HG03064 (cell line): ENCODE measurements around the gene NLGN1.
"Not testable (repeated sequence)": the region's sequence is repeated elsewhere in the genome, so short reads cannot be mapped to it uniquely, and the experiment has no call there.

ENCODE experiments used
- ATAC-seq: cut with Tn5 transposase; IDR thresholded peaks from one replicate; pipeline ENCODE4 v1.9.1; 2021; ENCODE audit warnings: low read depth; ENCODE audit not compliant: unreplicated experiment

Gene NLGN1

GRCh38 chr3:173548261-173548660, 150.7 kb downstream of the NLGN1 start:
- ATAC-seq = no peak

- no peak for ATAC-seq
Measured at GRCh38 chr3:173552526-173552925, 155.0 kb downstream of the NLGN1 start.

GRCh38 chr3:173553635-173554280, 156.2 kb downstream of the NLGN1 start:
- no peak for ATAC-seq

GRCh38 chr3:173556546-173556945, 159.0 kb downstream of the NLGN1 start:
- no peak for ATAC-seq

- ATAC-seq = no peak
Measured at GRCh38 chr3:173567997-173568396, 170.5 kb downstream of the NLGN1 start.

GRCh38 chr3:173568623-173569022, 171.1 kb downstream of the NLGN1 start:
- no peak for ATAC-seq

- no peak for ATAC-seq
Measured at GRCh38 chr3:173583496-173583895, 186.0 kb downstream of the NLGN1 start.

GRCh38 chr3:173584093-173584837, 186.7 kb downstream of the NLGN1 start:
- ATAC-seq = no peak

- no peak for ATAC-seq
Measured at GRCh38 chr3:173584838-173585831, 187.6 kb downstream of the NLGN1 start.

- ATAC-seq = no peak
Measured at GRCh38 chr3:173586166-173586565, 188.6 kb downstream of the NLGN1 start.

- no peak for ATAC-seq
Measured at GRCh38 chr3:173587055-173587454, 189.5 kb downstream of the NLGN1 start.

GRCh38 chr3:173588556-173588955, 191.0 kb downstream of the NLGN1 start:
- no peak for ATAC-seq

GRCh38 chr3:173589116-173589515, 191.6 kb downstream of the NLGN1 start:
- ATAC-seq = no peak

GRCh38 chr3:173591401-173591800, 193.9 kb downstream of the NLGN1 start:
- ATAC-seq = no peak

GRCh38 chr3:173594881-173595280, 197.3 kb downstream of the NLGN1 start:
- ATAC-seq = not testable (repeated sequence)

GRCh38 chr3:173599673-173600072, 202.1 kb downstream of the NLGN1 start:
- no peak for ATAC-seq

- no peak for ATAC-seq
Measured at GRCh38 chr3:173614522-173614921, 217.0 kb downstream of the NLGN1 start.

- no peak for ATAC-seq
Measured at GRCh38 chr3:173615661-173616060, 218.1 kb downstream of the NLGN1 start.

- ATAC-seq = no peak
Measured at GRCh38 chr3:173617490-173617889, 219.9 kb downstream of the NLGN1 start.

GRCh38 chr3:173618148-173618547, 220.6 kb downstream of the NLGN1 start:
- no peak for ATAC-seq

- no peak for ATAC-seq
Measured at GRCh38 chr3:173618703-173619102, 221.2 kb downstream of the NLGN1 start.
